Measurements from ENCODE around the gene ZNF787. TPM values are rescaled to one million over a fixed set of nuclear protein-coding genes. Genes with fewer than 3 reads are reported as not detected.

The ZNF787 gene
- total and polyA plus RNA-seq, 2 of the 13 experiments (the other 11 are each of a cell fraction or from before 2014, with no cell fraction given), result 15.1 to 42.8 TPM

DNA sequence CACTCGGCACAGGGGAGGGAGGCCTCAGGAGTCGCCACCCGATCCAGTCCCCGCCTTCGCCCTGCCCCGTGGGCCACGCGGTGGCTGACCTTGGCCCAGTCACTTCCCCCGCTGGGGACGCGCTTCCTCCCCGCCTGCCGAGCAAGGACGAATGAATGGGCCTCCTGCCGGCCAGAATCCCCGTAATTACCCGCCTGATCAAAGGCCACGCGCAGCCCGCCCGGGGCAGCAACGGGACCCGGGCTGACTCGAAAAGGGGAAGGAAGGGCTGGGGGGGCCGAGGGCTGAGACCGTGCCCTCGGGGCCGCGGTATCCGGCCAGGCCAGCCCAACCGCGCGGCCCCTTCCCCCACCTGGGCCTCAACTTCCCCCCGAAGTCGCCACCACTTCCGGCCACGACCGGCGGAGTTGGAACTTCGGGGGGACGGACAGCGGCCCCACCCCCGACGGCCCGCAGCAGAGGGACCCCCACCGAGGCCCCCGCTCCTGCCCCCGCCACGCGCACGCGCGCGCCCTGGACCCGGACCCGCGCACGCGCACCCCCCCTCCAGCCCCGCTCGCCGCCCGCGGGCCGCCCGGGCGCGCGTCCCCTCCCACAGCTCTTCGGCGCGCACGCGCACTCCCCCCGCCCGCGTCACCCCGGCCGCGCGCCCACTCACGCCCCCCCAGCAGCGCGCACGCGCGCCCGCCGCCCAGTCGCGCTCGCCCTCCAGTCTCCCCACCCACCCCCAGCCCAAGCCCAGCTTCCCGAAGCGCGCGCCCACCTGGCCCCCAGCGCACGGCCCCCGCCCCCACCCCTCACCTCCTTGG is 520 bp downstream of the ZNF787 start (continued):
- TF ChIP-seq, protein P1, sequence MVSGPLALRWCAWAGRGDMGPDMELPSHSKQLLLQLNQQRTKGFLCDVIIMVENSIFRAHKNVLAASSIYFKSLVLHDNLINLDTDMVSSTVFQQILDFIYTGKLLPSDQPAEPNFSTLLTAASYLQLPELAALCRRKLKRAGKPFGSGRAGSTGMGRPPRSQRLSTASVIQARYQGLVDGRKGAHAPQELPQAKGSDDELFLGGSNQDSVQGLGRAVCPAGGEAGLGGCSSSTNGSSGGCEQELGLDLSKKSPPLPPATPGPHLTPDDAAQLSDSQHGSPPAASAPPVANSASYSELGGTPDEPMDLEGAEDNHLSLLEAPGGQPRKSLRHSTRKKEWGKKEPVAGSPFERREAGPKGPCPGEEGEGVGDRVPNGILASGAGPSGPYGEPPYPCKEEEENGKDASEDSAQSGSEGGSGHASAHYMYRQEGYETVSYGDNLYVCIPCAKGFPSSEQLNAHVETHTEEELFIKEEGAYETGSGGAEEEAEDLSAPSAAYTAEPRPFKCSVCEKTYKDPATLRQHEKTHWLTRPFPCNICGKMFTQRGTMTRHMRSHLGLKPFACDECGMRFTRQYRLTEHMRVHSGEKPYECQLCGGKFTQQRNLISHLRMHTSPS (CRISPR knock-in tag; IDR thresholded peaks at IDR 0.05; ENCODE audit: low read depth), result peak; percentile 43; the same call in 1 of the 2 replicates
- TF ChIP-seq ZNF280B (CRISPR knock-in tag; IDR thresholded peaks at IDR 0.05; ENCODE audit: borderline replicate concordance) (0 out of 2 replicates have a peak, but pooled peaks have one; percentile 37), IRF9 (CRISPR knock-in tag; IDR thresholded peaks at IDR 0.05; ENCODE audit: borderline replicate concordance) (no peak; the same call in 1 of the 2 replicates), KMT2B (CRISPR knock-in tag; IDR thresholded peaks at IDR 0.05) (peak; percentile 47; the same call in 1 of the 2 replicates), NCOR1 (IDR thresholded peaks at IDR 0.05; ENCODE audit: borderline replicate concordance, low read length) (peak; percentile 18; the same call in 1 of the 2 replicates), TARDBP (CRISPR knock-in tag; IDR thresholded peaks at IDR 0.05) (no peak; the same call in 1 of the 2 replicates), RFX3 (CRISPR knock-in tag; IDR thresholded peaks at IDR 0.05) (no peak), POLR2A (IDR thresholded peaks at IDR 0.05; ENCODE audit: insufficient read depth in 1 of 2, low read depth in 2 of 2, low read length in 2 of 2) (peak; percentile 14 to 79), ZNF367 (CRISPR knock-in tag; IDR thresholded peaks at IDR 0.05; ENCODE audit: borderline replicate concordance) (no peak), LCORL (IDR thresholded peaks at IDR 0.05) (no peak), LCORL (CRISPR knock-in tag; IDR thresholded peaks at IDR 0.05) (peak; percentile 46; the same call in 1 of the 2 replicates), CEBPZ (IDR thresholded peaks at IDR 0.05; ENCODE audit: low read length) (no peak), ZBTB42 (CRISPR knock-in tag; IDR thresholded peaks at IDR 0.05) (no peak), GABPB1 (CRISPR knock-in tag; IDR thresholded peaks at IDR 0.05) (peak; percentile 91)
- TF ChIP-seq, protein P2, sequence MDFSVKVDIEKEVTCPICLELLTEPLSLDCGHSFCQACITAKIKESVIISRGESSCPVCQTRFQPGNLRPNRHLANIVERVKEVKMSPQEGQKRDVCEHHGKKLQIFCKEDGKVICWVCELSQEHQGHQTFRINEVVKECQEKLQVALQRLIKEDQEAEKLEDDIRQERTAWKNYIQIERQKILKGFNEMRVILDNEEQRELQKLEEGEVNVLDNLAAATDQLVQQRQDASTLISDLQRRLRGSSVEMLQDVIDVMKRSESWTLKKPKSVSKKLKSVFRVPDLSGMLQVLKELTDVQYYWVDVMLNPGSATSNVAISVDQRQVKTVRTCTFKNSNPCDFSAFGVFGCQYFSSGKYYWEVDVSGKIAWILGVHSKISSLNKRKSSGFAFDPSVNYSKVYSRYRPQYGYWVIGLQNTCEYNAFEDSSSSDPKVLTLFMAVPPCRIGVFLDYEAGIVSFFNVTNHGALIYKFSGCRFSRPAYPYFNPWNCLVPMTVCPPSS (IDR thresholded peaks at IDR 0.05), result no peak

Data from HepG2 (cell line).